H1 (cell line): ENCODE results near the gene MDH1B. TPM values are rescaled to one million over a fixed set of nuclear protein-coding genes. Genes with fewer than 3 reads are reported as not detected.

ENCODE experiments used
- CTCF ChIA-PET: fragments of 300-600 bp; sonication (Branson Sonifier 250); formaldehyde crosslinking; loops from one replicate; lab custom pipeline; 2021; ENCODE audit not compliant: partially characterized antibody; lab: Charles Lee
- POLR2A ChIA-PET: fragments of 300-600 bp; sonication (Branson Sonifier 250); formaldehyde crosslinking; loops from one replicate; lab custom pipeline; 2021; ENCODE audit warnings: inconsistent platforms; ENCODE audit not compliant: partially characterized antibody; lab: Charles Lee
- DNase-seq, 2 experiments: peaks; one replicate each; pipeline versions ENCODE4 v3.0.0 to v3.0.0-alpha.2; 2010 to 2022; ENCODE audit warnings: low spot score in 2 of 2, low read depth in 1 of 2, mixed read lengths in 1 of 2
- FAIRE-seq: peaks from 2 replicates; lab custom pipeline; 2011; peaks lifted over from hg19 to GRCh38; lab: Jason Lieb, UNC
- H2AFZ ChIP-seq: 2 replicates; pipeline ENCODE4 v1.8.1; 2012; ENCODE audit warnings: low read length, inconsistent platforms
- H2AK5ac ChIP-seq: 2 replicates; pipeline ENCODE4 v1.6.1; 2013; ENCODE audit warnings: low read depth, low read length
- H2BK120ac ChIP-seq: replicated peaks from 2 replicates; pipeline ENCODE3; 2013; ENCODE audit warnings: low read depth, low read length, inconsistent platforms
- H2BK12ac ChIP-seq: 2 replicates; pipeline ENCODE4 v1.6.1; 2013; ENCODE audit warnings: low read depth, low read length
- H2BK15ac ChIP-seq: 2 replicates; pipeline ENCODE4 v1.6.1; 2013; ENCODE audit warnings: low read length
- H2BK20ac ChIP-seq: 2 replicates; pipeline ENCODE4 v1.6.1; 2013; ENCODE audit warnings: low read length
- H2BK5ac ChIP-seq: 2 replicates; pipeline ENCODE4 v1.6.1; 2013; ENCODE audit warnings: low read depth, low read length
- H3K14ac ChIP-seq: 2 replicates; pipeline ENCODE4 v1.6.1; 2013; ENCODE audit warnings: inconsistent platforms; ENCODE audit not compliant: insufficient read length
- H3K18ac ChIP-seq: 2 replicates; pipeline ENCODE4 v1.6.1; 2013; ENCODE audit warnings: low read length; ENCODE audit errors: extremely low read depth
- H3K23ac ChIP-seq: 2 replicates; pipeline ENCODE4 v1.6.1; 2013; ENCODE audit warnings: inconsistent platforms; ENCODE audit not compliant: insufficient read length
- H3K23me2 ChIP-seq: 2 replicates; pipeline ENCODE4 v1.6.1; 2013; ENCODE audit warnings: low read depth, low read length
- H3K27ac ChIP-seq: 2 replicates; pipeline ENCODE4 v1.6.1; 2011; ENCODE audit warnings: low read depth, low read length, inconsistent platforms
- H3K27me3 ChIP-seq, 4 experiments: replicated peaks in 1 of 4; 1 replicate in 1 of 4; 2 replicates in 3 of 4; pipeline versions ENCODE4 v1.6.1 to v1.8.1; 2011 to 2013; ENCODE audit warnings: low read length in 3 of 4, mild to moderate bottlenecking in 3 of 4, inconsistent platforms in 2 of 4, mixed read lengths in 2 of 4, moderate library complexity in 1 of 4; ENCODE audit not compliant: control insufficient read depth in 3 of 4, insufficient read depth in 3 of 4; ENCODE audit errors: extremely low read depth in 1 of 4
- H3K36me3 ChIP-seq, 4 experiments: 2 replicates each; pipeline versions ENCODE4 v1.6.1 to v1.8.1; 2011 to 2013; ENCODE audit warnings: mild to moderate bottlenecking in 4 of 4, low read length in 3 of 4, moderate library complexity in 2 of 4, control low read depth in 1 of 4, inconsistent platforms in 1 of 4; ENCODE audit not compliant: insufficient read depth in 4 of 4, control insufficient read depth in 2 of 4
- H3K4ac ChIP-seq: replicated peaks from 2 replicates; pipeline ENCODE3; 2013; ENCODE audit warnings: low read length, low read depth, mixed read lengths, inconsistent platforms; ENCODE audit not compliant: insufficient read length
- H3K4me1 ChIP-seq, 4 experiments: replicated peaks in 1 of 4; 1 replicate in 1 of 4; 2 replicates in 3 of 4; pipeline versions ENCODE4 v1.6.1 to v1.8.1; 2011 to 2013; ENCODE audit warnings: low read length in 3 of 4, inconsistent platforms in 2 of 4, mixed read lengths in 1 of 4; ENCODE audit not compliant: insufficient read depth in 4 of 4, control insufficient read depth in 3 of 4
- H3K4me2 ChIP-seq, 2 experiments: 2 replicates each; pipeline versions ENCODE4 v1.6.1 to v1.8.1; 2011 to 2013; ENCODE audit warnings: low read depth in 2 of 2, low read length in 2 of 2, control low read depth in 1 of 2, inconsistent platforms in 1 of 2, mild to moderate bottlenecking in 1 of 2; ENCODE audit not compliant: insufficient read depth in 1 of 2
- H3K4me3 ChIP-seq, 4 experiments: fragments of 200-600, 300-600 bp in 1 of 4; sonication (generic), shearing (Covaris generic), sonication (Bioruptor Twin) in 1 of 4; 2 replicates each; pipeline versions ENCODE4 v1.5.1 to v1.8.1; 2011 to 2016; ENCODE audit warnings: low read length in 4 of 4, low read depth in 3 of 4, control low read depth in 2 of 4, inconsistent platforms in 2 of 4, mild to moderate bottlenecking in 2 of 4, mixed read lengths in 1 of 4, moderate library complexity in 1 of 4; ENCODE audit not compliant: insufficient read depth in 2 of 4; ENCODE audit errors: extremely low read depth in 1 of 4
- H3K56ac ChIP-seq: replicated peaks from 2 replicates; pipeline ENCODE3; 2013; ENCODE audit warnings: low read depth, mild to moderate bottlenecking, mixed read lengths, low read length, inconsistent platforms; ENCODE audit not compliant: insufficient read length
- H3K79me1 ChIP-seq: 2 replicates; pipeline ENCODE4 v1.6.1; 2013; ENCODE audit warnings: low read depth, low read length, control low read depth
- H3K79me2 ChIP-seq, 2 experiments: 2 replicates each; pipeline versions ENCODE4 v1.6.1 to v1.8.1; 2012 to 2013; ENCODE audit warnings: low read length in 2 of 2, mild to moderate bottlenecking in 2 of 2, inconsistent platforms in 1 of 2; ENCODE audit not compliant: insufficient read depth in 2 of 2, control insufficient read depth in 1 of 2
- H3K9ac ChIP-seq, 4 experiments: replicated peaks in 1 of 4; 1 replicate in 1 of 4; 2 replicates in 3 of 4; pipeline versions ENCODE4 v1.6.1 to v1.8.1; 2011 to 2013; ENCODE audit warnings: low read depth in 3 of 4, low read length in 3 of 4, control low read depth in 2 of 4, mild to moderate bottlenecking in 2 of 4, moderate library complexity in 2 of 4, inconsistent platforms in 1 of 4; ENCODE audit errors: extremely low read depth in 1 of 4
- H3K9me3 ChIP-seq, 2 experiments: 2 replicates each; pipeline versions ENCODE4 v1.6.1 to v1.8.1; 2012 to 2013; ENCODE audit warnings: mild to moderate bottlenecking in 2 of 2, moderate library complexity in 2 of 2, control low read depth in 1 of 2, inconsistent platforms in 1 of 2, low read depth in 1 of 2, low read length in 1 of 2, mixed read lengths in 1 of 2; ENCODE audit not compliant: insufficient read depth in 2 of 2
- H4K20me1 ChIP-seq, 2 experiments: replicated peaks in 1 of 2; 2 replicates each; pipeline versions ENCODE3 to v1.8.1; 2011 to 2013; ENCODE audit warnings: inconsistent platforms in 2 of 2, low read length in 2 of 2, mild to moderate bottlenecking in 1 of 2; ENCODE audit not compliant: insufficient read depth in 2 of 2, control insufficient read depth in 1 of 2
- H4K5ac ChIP-seq: 2 replicates; pipeline ENCODE4 v1.6.1; 2013; ENCODE audit warnings: low read length, low read depth, mixed read lengths, inconsistent platforms; ENCODE audit not compliant: insufficient read length
- H4K8ac ChIP-seq: 2 replicates; pipeline ENCODE4 v1.8.0; 2013; ENCODE audit warnings: mild to moderate bottlenecking, moderate library complexity, low read length, inconsistent platforms; ENCODE audit not compliant: insufficient read depth; ENCODE audit errors: extremely low read depth
- H4K91ac ChIP-seq: replicated peaks from 2 replicates; pipeline ENCODE3; 2013; ENCODE audit warnings: low read length, mixed read lengths, inconsistent platforms; ENCODE audit not compliant: insufficient read length
- BACH1 ChIP-seq: IDR thresholded peaks from 2 replicates; pipeline ENCODE4 v1.6.1; 2012; ENCODE audit warnings: low read length, improper control_type of control experiment
- KDM1A ChIP-seq: fragments of 200-600, 300-600 bp; sonication (generic); IDR thresholded peaks from 2 replicates; pipeline ENCODE4 v1.7.1; 2016; ENCODE audit warnings: mild to moderate bottlenecking, low read length, borderline replicate concordance
- SAP30 ChIP-seq: fragments of 300-600 bp; sonication (generic); IDR thresholded peaks from 2 replicates; pipeline ENCODE4 v1.7.1; 2012; ENCODE audit warnings: low read length, moderate library complexity, mild to moderate bottlenecking, inconsistent platforms; ENCODE audit not compliant: insufficient read depth, insufficient replicate concordance
- TAF1 ChIP-seq: IDR thresholded peaks from 2 replicates; pipeline ENCODE4 v1.6.1; 2011; ENCODE audit warnings: mild to moderate bottlenecking, low read depth, low read length
- WGBS, 2 experiments: shearing (Covaris generic) in 1 of 2; methylation state at CpG; one replicate each; pipeline versions ENCODE4 v1.1.6 to v1.1.7; 2013 to 2015; ENCODE audit warnings: low lambda C conversion rate in 2 of 2, mixed read lengths in 2 of 2, inconsistent platforms in 1 of 2, low coverage in 1 of 2, missing lambda C conversion rate in 1 of 2; ENCODE audit not compliant: insufficient replicate concordance in 2 of 2, insufficient coverage in 1 of 2, insufficient read length in 1 of 2; ENCODE audit errors: extremely low coverage in 1 of 2, missing lambda C conversion rate in 1 of 2; 5-methylcytosine and 5-hydroxymethylcytosine counted together
- polyA plus RNA-seq, 7 experiments: library from polyadenylated mRNA; depleted of rRNA in 3 of 7; stranded (reverse) in 5 of 7; unstranded in 2 of 7; fragments of >200 nt in 5 of 7; fragments of 200-250 nt in 2 of 7; gene quantifications; 1 replicate in 5 of 7; 2 replicates in 1 of 7; 4 replicates in 1 of 7; pipeline versions ENCODE4 v1.2.1 to v1.2.3, GENCODE V29; 2011 to 2013; ENCODE audit warnings: missing spikeins in 2 of 7, mixed read lengths in 2 of 7
- total RNA-seq: library from RNA; stranded (reverse); fragmentation: NEBNext Ultra II Directional; extraction: Animal tissue kit (Norgen Biotek cat#: 25700); gene quantifications from 2 replicates; pipeline ENCODE4 v1.2.1, GENCODE V29; 2021
- TF ChIP-seq, protein P1 (sequence below), 3 experiments: IDR thresholded peaks; 1 replicate in 2 of 3; 2 replicates in 1 of 3; pipeline versions ENCODE4 v1.5.1 to v1.6.1; 2011; ENCODE audit warnings: low read length in 3 of 3, mild to moderate bottlenecking in 3 of 3, inconsistent platforms in 2 of 3, low read depth in 1 of 3, moderate library complexity in 1 of 3; ENCODE audit not compliant: insufficient read depth in 1 of 3; ENCODE audit errors: control extremely low read depth in 1 of 3

MDH1B gene
- total and polyA plus RNA-seq, 2 of the 8 experiments (the other 6 are each of a cell fraction or from before 2014, with no cell fraction given) = 1.5 to 2.1 TPM

DNA sequence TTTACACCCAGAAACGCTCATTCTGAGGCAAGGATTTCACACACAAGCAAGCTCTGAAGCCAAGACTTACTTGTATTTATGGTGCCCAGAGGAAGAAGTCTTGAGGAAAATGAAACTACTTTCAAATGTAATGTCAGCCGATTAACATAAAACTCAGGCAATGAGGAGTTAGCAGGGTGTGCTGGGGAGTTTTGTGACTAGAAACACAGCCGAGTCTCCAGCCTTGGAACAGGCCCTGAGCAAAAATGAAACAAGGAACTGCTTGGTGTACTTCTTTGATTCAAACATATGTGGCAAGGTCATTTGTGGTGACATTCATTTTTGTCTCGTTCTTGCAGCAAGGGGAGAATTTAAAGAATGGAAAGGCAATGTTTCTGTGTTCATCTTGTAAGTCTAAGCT is 51.4 kb downstream of the MDH1B start:
- no peak overlapping the region for H4K91ac ChIP-seq
- H3K9ac ChIP-seq = no peak overlapping the region
- no peak overlapping the region for H2BK12ac ChIP-seq
- H2BK5ac ChIP-seq = no peak overlapping the region
- WGBS, 2 experiments = 79% methylated on average over 4 of the region's 4 CpGs; no CpG with 5 or more reads in 1 of the 2 experiments
- no peaks in the 10 kb centered on the region for H3K23me2 ChIP-seq
- no peak overlapping the region for H3K4ac ChIP-seq
- TF ChIP-seq BACH1 (no peak), SAP30 (no peak), KDM1A (no peak), TAF1 (no peak)
- TF ChIP-seq, protein P1, sequence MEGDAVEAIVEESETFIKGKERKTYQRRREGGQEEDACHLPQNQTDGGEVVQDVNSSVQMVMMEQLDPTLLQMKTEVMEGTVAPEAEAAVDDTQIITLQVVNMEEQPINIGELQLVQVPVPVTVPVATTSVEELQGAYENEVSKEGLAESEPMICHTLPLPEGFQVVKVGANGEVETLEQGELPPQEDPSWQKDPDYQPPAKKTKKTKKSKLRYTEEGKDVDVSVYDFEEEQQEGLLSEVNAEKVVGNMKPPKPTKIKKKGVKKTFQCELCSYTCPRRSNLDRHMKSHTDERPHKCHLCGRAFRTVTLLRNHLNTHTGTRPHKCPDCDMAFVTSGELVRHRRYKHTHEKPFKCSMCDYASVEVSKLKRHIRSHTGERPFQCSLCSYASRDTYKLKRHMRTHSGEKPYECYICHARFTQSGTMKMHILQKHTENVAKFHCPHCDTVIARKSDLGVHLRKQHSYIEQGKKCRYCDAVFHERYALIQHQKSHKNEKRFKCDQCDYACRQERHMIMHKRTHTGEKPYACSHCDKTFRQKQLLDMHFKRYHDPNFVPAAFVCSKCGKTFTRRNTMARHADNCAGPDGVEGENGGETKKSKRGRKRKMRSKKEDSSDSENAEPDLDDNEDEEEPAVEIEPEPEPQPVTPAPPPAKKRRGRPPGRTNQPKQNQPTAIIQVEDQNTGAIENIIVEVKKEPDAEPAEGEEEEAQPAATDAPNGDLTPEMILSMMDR (IDR thresholded peaks at IDR 0.05; ENCODE audit: control extremely low read depth in 1 of 3, insufficient read depth in 1 of 3, low read depth in 1 of 3, low read length in 3 of 3) = no peak
- H3K23ac ChIP-seq = no peak overlapping the region
- H2BK120ac ChIP-seq = no peak overlapping the region
- DNase-seq = no peak
- no peaks in the 10 kb centered on the region for H4K20me1 ChIP-seq
- no peak overlapping the region for H4K8ac ChIP-seq
- H3K9me3 ChIP-seq = no peaks in the 10 kb centered on the region
- FAIRE-seq = no peak
- H3K27me3 ChIP-seq = peaks cover 0 to 2% (median 0%) of the 10 kb centered on the region in 4 experiments; a peak in 1 of 7 replicates
- H3K14ac ChIP-seq = no peak overlapping the region
- H3K4me1 ChIP-seq = peaks cover 0 to 3% (median under 1%) of the 10 kb centered on the region in 4 experiments; a peak in 3 of 7 replicates
- H3K18ac ChIP-seq = no peak overlapping the region
- H3K4me3 ChIP-seq = no peak overlapping the region
- no peak overlapping the region for H2BK15ac ChIP-seq
- H3K79me1 ChIP-seq = no peaks in the 10 kb centered on the region
- no peaks in the 10 kb centered on the region for H3K79me2 ChIP-seq
- H3K27ac ChIP-seq = no peak overlapping the region
- H3K36me3 ChIP-seq = no peaks in the 10 kb centered on the region
- H3K56ac ChIP-seq = no peak overlapping the region
- no peak overlapping the region for H2AK5ac ChIP-seq
- CTCF ChIA-PET = interaction anchor here (1.2 to 1.4 kb wide), 2 partner anchors 9 to 68 kb away, joined by 3 to 4 read pairs; no protein-coding TSS in a partner anchor
- H3K4me2 ChIP-seq = no peak overlapping the region; a peak in 1 of 4 replicates
- POLR2A ChIA-PET = no interaction called here
- H2AFZ ChIP-seq = peak overlapping the region; percentile 34
- H2BK20ac ChIP-seq = no peak overlapping the region
- no peak overlapping the region for H4K5ac ChIP-seq
